GM18526 (cell line): ENCODE data around the gene SCAF4.

Experiments used
- POLR2A ChIP-seq: IDR thresholded peaks from 3 replicates; pipeline ENCODE4 v1.6.1; 2011; ENCODE audit not compliant: insufficient read length; ENCODE audit errors: extremely low read depth

The SCAF4 gene

DNA sequence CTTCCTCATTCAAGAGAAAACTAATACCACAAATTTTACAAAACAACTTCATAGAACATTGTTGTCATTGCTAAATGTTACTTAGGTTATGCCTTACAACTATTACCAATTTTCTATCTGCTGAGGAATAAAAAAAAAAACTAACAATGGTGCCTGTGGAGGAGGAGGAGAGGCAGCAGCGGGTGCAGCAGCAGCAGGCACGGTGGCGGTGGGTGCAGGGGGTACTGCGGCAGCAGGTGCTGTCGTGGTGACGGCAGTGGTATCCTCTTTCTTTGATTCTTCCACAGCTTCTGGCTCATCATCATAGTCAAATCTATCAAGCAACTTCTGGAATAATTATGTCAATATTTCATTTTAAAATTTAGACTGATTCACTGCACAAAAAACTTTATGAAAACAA is 35.5 kb downstream of the SCAF4 start:
- no peak for TF ChIP-seq POLR2A

DNA sequence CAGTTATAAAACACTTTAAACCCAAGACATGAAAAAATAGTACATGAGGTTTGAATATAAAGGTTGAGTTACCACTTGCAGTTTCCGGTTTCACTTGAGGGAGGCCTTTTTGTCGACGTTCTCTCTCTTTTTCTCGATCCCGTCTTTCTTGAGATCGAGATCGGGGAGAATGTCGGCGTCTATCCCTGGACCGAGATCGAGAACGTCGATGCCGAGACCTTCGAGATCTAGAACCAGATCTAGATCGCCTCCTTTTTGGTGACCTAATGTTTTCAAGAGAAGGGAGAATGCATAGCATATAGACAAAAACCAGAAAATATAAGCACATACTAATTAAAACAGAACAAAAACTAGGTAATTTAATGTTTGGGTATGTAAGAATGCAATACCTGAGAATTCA is 38.7 kb downstream of the SCAF4 start:
- TF ChIP-seq POLR2A: no peak

DNA sequence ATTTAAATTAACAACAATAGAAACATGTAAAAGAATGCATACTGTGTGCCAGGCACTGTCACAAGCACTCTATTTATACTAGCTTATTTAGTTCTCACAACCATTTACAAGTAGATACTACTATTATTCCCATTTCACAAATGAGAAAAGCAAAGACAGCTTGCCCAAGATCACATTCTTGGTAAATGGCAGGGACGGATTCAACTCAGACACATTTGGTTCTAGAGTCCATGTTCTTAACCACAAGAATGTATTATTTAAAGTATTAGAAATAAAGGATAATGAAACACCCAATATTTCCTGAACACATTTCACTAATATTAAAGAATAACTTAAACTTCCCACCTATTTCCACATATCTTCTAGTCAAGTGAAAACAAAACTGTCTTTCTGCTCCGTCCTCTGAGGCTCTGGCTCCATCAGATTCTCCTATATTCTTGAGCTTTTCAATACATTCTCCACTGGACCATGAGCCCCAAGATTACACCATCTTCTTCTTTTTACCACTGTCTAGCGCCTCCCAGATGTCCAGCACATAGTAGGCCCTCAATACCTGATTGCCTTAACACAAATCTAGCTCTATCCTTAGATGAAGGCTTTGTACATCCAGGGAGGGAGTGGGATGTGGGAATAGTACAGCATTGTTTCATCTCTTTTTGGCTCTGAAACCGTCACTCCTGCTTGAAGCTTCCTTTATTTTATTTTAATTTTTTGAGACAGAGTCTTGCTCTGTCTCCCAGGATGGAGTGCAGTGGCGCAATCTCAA is 43.1 kb downstream of the SCAF4 start:
- TF ChIP-seq POLR2A: no peak

DNA sequence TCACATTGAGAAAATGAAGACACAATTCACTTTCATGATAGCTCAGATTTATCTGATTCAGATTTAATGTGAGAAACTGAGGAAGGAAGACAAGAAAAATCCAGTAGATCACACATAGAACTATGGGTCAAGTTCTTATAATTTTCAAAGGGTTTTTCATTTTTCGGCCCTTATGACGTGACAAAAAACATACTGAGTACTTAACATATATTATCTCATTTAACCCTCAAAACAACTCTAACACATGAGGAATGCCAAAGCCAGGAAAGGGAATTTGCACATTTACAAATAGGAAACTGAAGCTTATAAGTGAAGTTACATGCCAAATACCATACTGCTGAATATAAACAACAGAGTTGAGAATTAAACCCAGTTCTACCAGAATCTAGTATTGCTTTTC is 44.8 kb downstream of the SCAF4 start:
- TF ChIP-seq POLR2A: no peak

DNA sequence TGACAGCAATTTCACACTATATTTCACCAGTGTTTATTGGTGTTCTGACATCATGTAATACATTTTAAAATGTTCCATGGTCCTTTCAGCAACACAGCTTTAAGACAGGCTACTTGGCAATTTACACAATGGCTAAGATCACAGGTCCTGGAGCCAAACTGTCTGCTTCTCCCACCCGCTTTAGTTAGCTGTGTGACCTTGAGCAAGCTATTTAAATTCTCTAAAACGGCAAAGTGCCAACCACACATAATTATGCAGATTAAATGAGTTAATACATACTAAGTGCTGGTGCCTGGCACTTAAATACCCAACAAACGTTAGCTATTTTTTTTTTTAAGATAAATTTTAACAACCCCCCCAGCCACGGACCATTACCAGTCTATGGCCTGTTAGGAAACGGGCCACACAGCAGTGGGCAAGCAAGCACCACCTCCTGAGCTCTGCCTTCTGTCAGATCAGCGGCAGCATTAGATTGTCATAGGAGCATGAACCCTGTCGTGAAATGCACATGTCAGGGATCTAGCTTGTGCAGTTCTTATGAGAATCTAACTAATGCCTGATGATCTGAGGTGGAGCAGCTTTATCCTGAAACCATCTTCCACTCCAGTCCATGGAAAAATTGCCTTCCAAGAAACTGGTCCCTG is 45.5 kb downstream of the SCAF4 start:
- TF ChIP-seq POLR2A: no peak

DNA sequence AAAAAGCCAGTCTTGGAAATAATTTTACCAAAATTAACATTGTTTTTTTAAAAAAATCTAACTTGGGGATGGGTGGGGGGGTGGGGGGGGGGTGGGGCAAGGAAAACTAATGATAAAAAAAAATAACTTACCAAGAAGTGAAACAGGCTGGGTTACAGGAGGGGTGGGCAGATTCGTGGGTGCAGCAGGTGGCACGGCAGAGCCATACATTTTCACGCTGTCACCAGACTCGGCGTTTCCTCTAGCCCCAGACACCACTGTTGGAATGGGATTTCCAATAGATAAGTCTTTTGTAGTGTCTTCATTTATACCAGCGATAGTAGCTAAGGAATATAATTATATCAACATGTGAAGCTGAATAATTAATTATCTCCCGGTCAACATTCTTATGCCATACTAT is 47.0 kb downstream of the SCAF4 start:
- TF ChIP-seq POLR2A: no peak

DNA sequence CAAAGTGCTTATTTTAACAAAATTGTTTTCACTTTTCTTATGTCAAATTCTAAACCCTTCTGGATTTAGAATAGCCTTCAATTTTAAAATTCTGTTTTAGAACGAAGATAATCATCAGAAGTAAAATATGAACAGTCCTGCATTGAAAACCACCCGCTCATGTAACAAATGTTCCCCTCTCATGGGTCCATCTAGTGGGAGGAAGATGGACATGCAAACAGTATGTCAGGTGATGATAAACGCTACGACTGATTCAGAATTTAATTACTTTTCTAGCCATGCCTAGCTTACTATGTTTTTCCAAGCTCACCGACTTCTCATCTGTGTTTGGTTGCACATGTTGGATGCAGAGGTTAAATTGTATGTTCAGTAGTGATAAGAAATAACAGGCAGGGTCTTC is 48.9 kb downstream of the SCAF4 start:
- no peak for TF ChIP-seq POLR2A

DNA sequence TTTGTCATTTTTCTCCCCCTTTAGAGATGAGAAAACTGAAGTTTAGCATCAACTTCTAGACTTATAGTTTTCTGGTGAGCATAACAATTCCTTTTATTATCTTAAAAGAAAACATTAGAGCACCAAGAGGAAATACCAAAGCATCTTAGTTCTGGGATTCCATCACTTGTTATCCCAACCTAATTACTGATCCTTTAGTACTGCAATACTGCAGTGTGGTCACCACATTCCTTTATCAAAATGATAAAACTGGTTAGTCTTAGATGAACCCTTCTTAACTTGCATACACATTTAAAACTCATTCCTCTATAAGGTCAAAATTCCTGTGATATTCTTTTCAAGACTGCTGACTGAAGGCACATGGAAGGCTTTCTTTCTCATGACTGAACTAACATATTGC is 49.3 kb downstream of the SCAF4 start:
- TF ChIP-seq POLR2A: no peak

DNA sequence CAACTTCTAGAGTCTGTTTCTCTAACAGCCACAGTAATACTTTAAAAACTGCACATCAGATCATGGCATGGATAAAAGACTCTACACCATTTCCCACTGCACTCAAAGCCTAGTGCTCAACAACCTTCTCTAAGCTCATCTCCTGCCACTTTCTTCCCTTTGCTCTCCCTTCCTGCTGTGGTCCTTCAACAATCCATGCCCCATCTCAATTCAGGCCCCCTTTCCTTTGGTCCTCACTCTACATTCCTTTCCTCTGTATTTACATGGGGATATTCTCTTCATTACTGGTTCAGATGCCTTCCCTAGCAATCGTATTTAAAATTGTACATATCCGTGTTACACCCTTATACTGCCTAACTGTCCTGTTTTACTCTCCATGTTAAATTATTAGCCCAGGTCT is 53.4 kb downstream of the SCAF4 start:
- TF ChIP-seq POLR2A: no peak

DNA sequence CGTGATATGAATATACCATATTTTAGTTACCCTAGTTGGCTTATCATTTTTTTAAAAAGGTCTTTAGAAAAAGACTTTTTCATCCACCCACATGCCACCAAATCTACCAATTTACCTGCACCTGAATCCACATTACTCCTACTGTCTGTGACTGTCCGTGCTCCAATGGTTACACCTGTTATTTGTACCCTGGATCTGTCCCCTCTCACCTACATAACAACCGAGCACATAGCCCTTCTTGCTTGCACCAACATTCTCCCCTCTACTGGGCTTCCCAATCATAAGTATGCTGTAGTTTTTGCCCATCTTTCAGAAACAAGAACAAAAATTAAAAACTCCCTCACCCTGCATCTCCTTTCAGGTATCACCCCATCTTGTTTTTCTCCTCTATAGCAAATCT is 54.9 kb downstream of the SCAF4 start:
- TF ChIP-seq POLR2A: no peak

DNA sequence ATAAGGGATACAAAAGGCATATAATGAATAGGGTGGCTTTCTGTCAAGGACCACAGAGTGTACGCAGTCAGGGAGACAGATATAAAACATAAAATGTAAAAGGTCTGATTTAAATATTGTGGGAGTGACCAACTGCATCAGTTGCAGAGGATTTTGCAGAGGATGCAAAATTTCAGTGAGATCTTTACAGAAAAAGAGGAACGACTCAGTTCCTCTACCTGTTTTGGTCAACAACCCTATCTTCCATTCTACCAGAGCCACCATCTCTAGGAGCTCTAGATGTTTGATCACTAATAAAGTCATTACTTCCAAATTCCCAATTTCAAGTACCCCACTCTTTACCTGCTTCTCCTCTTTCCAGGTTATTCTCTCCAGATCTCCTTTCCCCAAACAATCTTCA is 56.0 kb downstream of the SCAF4 start:
- no peak for TF ChIP-seq POLR2A

DNA sequence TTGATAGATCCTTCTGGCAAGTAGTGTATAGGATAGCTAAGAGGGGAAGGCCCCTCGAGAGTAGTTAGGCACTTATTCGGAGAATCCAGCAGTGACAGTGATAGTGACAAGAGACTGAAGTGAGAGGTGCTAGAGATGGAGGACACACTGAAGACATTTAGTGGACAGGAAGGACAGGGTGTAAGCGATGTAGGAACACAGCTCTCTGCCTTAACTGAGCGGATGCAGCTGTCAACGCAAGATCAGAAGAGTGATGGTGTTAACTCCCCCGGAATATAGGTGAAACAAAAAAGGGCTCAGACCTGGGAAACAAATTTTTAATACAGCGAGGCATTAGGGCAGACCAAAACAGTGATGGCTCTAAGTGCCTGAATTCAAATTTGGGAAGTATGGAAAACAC is 56.6 kb downstream of the SCAF4 start:
- no peak for TF ChIP-seq POLR2A

DNA sequence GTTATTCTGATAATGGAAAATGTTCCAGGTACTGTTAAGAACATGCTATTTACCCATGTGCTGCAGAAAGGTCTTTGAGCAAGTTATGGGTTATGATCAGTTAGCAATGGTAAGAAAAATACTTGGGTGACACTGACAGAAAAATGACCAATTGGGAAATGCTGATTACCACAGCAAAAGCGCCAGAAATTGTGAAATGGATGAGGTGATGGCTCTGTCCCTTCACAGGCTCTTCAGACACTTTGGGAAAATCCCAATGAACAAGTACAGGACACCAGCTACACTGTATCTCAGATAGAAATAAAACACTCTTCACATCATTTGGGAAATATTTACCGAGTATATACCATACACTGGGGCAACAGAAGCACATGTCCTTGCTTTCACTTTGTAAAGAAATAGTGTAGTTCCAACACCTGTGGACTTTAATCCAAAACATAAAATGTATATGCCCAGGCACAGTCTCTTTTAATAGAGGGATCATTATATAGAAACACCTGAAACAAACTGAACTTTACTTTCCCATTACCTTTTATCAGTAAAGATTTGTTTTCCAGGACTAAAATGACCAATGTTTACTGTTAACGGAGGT is 58.5 kb downstream of the SCAF4 start:
- TF ChIP-seq POLR2A: no peak

DNA sequence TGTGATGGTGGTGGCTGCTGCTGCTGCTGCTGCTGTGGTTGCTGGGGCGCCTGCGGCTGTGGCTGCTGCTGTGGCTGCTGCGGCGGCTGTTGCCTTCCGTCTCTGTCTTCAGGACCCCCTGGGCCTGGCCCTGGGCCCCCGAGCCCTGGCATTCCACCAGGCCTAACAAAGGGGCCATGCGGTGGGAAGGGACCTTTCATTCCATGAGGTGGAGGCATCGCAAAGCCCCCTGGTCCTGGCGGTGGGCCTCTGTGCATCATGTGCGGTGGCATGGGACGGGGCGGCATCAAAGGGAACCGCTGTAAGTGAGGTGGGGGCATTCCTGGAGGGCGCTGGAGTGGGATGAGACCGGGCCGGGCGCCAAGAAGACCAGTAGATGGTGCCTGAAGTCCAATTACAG is 60.0 kb downstream of the SCAF4 start:
- no peak for TF ChIP-seq POLR2A

DNA sequence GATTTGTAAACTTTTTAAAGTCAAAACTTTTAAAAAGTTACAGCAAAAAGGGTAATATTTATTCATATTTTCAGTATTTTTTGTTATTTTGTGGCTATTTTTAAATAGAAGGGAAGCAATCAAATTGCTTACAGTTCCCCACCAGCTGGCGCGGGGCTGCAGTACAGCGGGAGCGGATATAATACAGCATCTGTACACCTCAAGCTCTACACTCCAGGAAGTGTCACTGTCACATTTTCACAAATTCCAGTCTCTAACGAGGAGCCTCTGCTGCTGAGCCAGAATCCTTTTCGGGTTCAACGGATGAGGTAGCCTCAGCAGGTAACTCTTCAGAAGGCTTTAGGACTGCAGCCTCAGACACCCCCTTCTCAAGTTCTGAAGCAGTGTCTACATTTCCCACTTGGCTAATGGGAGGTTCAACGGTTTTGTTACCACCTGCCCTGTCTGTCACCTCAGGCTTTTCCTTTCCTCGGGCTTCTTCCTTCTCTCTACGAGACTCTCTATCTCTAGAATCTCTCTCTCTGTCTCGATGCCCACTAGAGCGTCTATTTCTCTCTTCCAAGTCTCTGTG is 60.7 kb downstream of the SCAF4 start:
- TF ChIP-seq POLR2A: no peak

DNA sequence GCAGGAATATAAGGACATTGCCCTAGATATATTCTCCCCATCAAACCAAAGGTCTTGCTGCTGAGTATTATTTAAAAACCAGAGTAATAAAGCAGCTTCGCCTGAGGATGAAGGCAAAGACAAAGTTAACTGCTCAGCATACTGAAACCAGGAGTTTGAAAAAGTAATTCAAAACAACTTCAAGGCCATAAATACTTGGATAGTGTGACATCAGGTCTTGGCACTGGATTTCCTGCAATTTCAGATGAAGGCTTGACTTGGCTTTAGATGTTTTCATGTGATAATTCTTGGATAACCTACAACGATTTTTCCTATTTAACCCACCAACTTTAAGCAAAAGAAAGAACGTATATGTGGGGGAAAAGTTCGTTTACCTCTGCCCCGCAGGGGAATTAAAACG is 61.8 kb downstream of the SCAF4 start:
- TF ChIP-seq POLR2A: no peak

DNA sequence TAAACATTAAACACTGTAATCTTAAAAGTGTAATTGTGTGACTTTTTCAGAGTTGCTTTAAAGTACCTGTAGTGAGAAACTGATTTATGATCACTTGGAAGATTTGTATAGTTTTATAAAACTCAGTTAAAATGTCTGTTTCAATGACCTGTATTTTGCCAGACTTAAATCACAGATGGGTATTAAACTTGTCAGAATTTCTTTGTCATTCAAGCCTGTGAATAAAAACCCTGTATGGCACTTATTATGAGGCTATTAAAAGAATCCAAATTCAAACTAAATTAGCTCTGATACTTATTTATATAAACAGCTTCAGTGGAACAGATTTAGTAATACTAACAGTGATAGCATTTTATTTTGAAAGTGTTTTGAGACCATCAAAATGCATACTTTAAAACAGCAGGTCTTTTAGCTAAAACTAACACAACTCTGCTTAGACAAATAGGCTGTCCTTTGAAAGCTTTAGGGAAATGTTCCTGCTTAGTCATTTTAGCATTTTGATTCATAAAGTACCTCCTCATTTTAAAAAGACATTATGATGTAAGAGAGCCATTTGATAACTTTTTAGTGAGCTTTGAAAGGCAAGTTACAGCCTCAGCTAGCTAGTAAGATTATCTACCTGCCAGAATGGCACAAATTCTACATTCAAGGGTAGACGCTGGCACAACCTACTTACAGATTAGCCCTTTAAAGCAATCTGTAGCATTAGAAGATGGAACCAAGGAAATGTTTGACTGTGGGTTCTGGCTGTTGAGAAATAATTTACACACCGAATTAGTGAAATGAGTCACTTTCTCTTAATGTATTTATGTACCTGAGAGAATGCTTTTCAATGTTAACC is 63.0 kb downstream of the SCAF4 start:
- no peak for TF ChIP-seq POLR2A
